NB4 (cell line): ENCODE results near the gene SGCD.

Experiments
- DNase-seq: peaks from one replicate; pipeline ENCODE4 v3.0.0; 2010; ENCODE audit warnings: low read depth
- H3K4me3 ChIP-seq: one replicate; pipeline ENCODE4 v1.5.1; 2011; ENCODE audit warnings: mild to moderate bottlenecking, low read depth, low read length, moderate library complexity
- CTCF ChIP-seq: IDR thresholded peaks from one replicate; pipeline ENCODE4 v1.5.1; 2012; ENCODE audit warnings: low read depth, low read length
- MAX ChIP-seq: IDR thresholded peaks from 2 replicates; pipeline ENCODE4 v1.6.1; 2011; ENCODE audit warnings: low read depth, low read length
- MYC ChIP-seq: IDR thresholded peaks from 2 replicates; pipeline ENCODE4 v1.6.1; 2011; ENCODE audit warnings: low read depth, low read length
- POLR2A ChIP-seq: IDR thresholded peaks from 2 replicates; pipeline ENCODE4 v1.6.1; 2011; ENCODE audit warnings: mild to moderate bottlenecking; ENCODE audit not compliant: insufficient read length; ENCODE audit errors: extremely low read depth

Gene SGCD

GRCh38 chr5:156420665-156421064 lies 93.7 kb downstream of the SGCD start:
- no peak for TF ChIP-seq CTCF
- no peak for TF ChIP-seq MYC
- no peak for TF ChIP-seq POLR2A
- TF ChIP-seq MAX, result no peak
- H3K4me3 ChIP-seq, result no peak overlapping the region
- DNase-seq, result no peak

- no peak overlapping the region for H3K4me3 ChIP-seq
- DNase-seq, result no peak
- no peak for TF ChIP-seq POLR2A
- TF ChIP-seq MYC, result no peak
- no peak for TF ChIP-seq MAX
- TF ChIP-seq CTCF, result no peak
These were observed 94.8 kb downstream of the SGCD start for GRCh38 chr5:156421798-156422197.

GRCh38 chr5:156423597-156423996 lies 96.6 kb downstream of the SGCD start:
- H3K4me3 ChIP-seq, result no peak overlapping the region
- DNase-seq, result no peak
- TF ChIP-seq POLR2A (no peak), MAX (no peak), MYC (no peak)

- no peak overlapping the region for H3K4me3 ChIP-seq
- TF ChIP-seq POLR2A, result no peak
- no peak for TF ChIP-seq CTCF
- TF ChIP-seq MAX, result no peak
- TF ChIP-seq MYC, result no peak
- no peak for DNase-seq
These were observed 100.4 kb downstream of the SGCD start for GRCh38 chr5:156427315-156427714.

- no peak overlapping the region for H3K4me3 ChIP-seq
- TF ChIP-seq MAX (no peak), POLR2A (no peak), MYC (no peak), CTCF (no peak)
- no peak for DNase-seq
These were observed 105.2 kb downstream of the SGCD start for GRCh38 chr5:156431956-156432829.

GRCh38 chr5:156432830-156433105 lies 105.8 kb downstream of the SGCD start:
- no peak for DNase-seq
- TF ChIP-seq MAX, result no peak
- no peak for TF ChIP-seq CTCF
- no peak for TF ChIP-seq POLR2A
- no peak for TF ChIP-seq MYC
- no peak overlapping the region for H3K4me3 ChIP-seq
